H9 (cell line): Measurements from ENCODE around the gene AQP11. TPM values are rescaled to one million over a fixed set of nuclear protein-coding genes. Genes with fewer than 3 reads are reported as not detected.

Experiments used
- DNase-seq: peaks from one replicate; pipeline ENCODE4 v3.0.0-alpha.2; 2017
- H2AFZ ChIP-seq: one replicate; pipeline ENCODE4 v1.6.1; 2013; ENCODE audit warnings: mild to moderate bottlenecking, low read length, control low read depth, moderate library complexity
- H2AK5ac ChIP-seq: 2 replicates; pipeline ENCODE4 v1.6.1; 2013; ENCODE audit warnings: low read length, control low read depth, mixed read lengths; ENCODE audit not compliant: insufficient read length
- H2BK120ac ChIP-seq: one replicate; pipeline ENCODE4 v1.6.1; 2013; ENCODE audit warnings: low read depth, mild to moderate bottlenecking, low read length, control low read depth, inconsistent platforms; ENCODE audit not compliant: poor library complexity, severe bottlenecking
- H2BK12ac ChIP-seq: 2 replicates; pipeline ENCODE4 v1.6.1; 2013; ENCODE audit warnings: low read length, control low read depth, mixed read lengths, low read depth; ENCODE audit not compliant: insufficient read length
- H2BK15ac ChIP-seq: 2 replicates; pipeline ENCODE4 v1.6.1; 2013; ENCODE audit warnings: low read depth, low read length, control low read depth
- H2BK20ac ChIP-seq: one replicate; pipeline ENCODE4 v1.6.1; 2013; ENCODE audit warnings: low read depth, mild to moderate bottlenecking, low read length, control low read depth, inconsistent platforms; ENCODE audit not compliant: poor library complexity, severe bottlenecking
- H2BK5ac ChIP-seq: 2 replicates; pipeline ENCODE4 v1.6.1; 2013; ENCODE audit warnings: low read length, control low read depth, mixed read lengths; ENCODE audit not compliant: insufficient read length
- H3K14ac ChIP-seq: 2 replicates; pipeline ENCODE4 v1.6.1; 2013; ENCODE audit warnings: low read length, control low read depth; ENCODE audit not compliant: insufficient read depth
- H3K18ac ChIP-seq: 2 replicates; pipeline ENCODE4 v1.6.1; 2013; ENCODE audit warnings: low read depth, mild to moderate bottlenecking, mixed read lengths, low read length, control low read depth; ENCODE audit not compliant: insufficient read length
- H3K23ac ChIP-seq: 2 replicates; pipeline ENCODE4 v1.6.1; 2013; ENCODE audit warnings: low read length, control low read depth, mixed read lengths, low read depth; ENCODE audit not compliant: insufficient read length
- H3K23me2 ChIP-seq: 2 replicates; pipeline ENCODE4 v1.6.1; 2013; ENCODE audit warnings: low read depth, mild to moderate bottlenecking, mixed read lengths, low read length, control low read depth; ENCODE audit not compliant: insufficient read length, poor library complexity, severe bottlenecking
- H3K27ac ChIP-seq: 2 replicates; pipeline ENCODE4 v1.5.1; 2013; ENCODE audit warnings: low read length, control low read depth, mixed read lengths, low read depth; ENCODE audit not compliant: insufficient read length
- H3K27me3 ChIP-seq: 2 replicates; pipeline ENCODE4 v1.6.1; 2013; ENCODE audit warnings: low read length, control low read depth, inconsistent platforms; ENCODE audit not compliant: insufficient read depth
- H3K4ac ChIP-seq: 2 replicates; pipeline ENCODE4 v1.6.1; 2013; ENCODE audit warnings: low read depth, mild to moderate bottlenecking, control low read depth, inconsistent platforms, low read length, moderate library complexity
- H3K4me1 ChIP-seq: 2 replicates; pipeline ENCODE4 v1.6.1; 2013; ENCODE audit warnings: low read length, control low read depth, inconsistent platforms; ENCODE audit not compliant: insufficient read depth
- H3K4me2 ChIP-seq: 2 replicates; pipeline ENCODE4 v1.6.1; 2013; ENCODE audit warnings: low read length, control low read depth, mixed read lengths; ENCODE audit not compliant: insufficient read length, insufficient read depth
- H3K56ac ChIP-seq: 2 replicates; pipeline ENCODE4 v1.6.1; 2013; ENCODE audit warnings: low read depth, mild to moderate bottlenecking, mixed read lengths, low read length, control low read depth; ENCODE audit not compliant: insufficient read length
- H3K79me1 ChIP-seq: 2 replicates; pipeline ENCODE4 v1.6.1; 2013; ENCODE audit warnings: low read depth, mild to moderate bottlenecking, moderate library complexity, low read length, control low read depth, inconsistent platforms; ENCODE audit not compliant: insufficient read depth, poor library complexity, severe bottlenecking
- H3K79me2 ChIP-seq: 2 replicates; pipeline ENCODE4 v1.6.1; 2013; ENCODE audit warnings: low read length, control low read depth, inconsistent platforms; ENCODE audit not compliant: insufficient read depth
- H3K9ac ChIP-seq: 2 replicates; pipeline ENCODE4 v1.6.1; 2013; ENCODE audit warnings: low read length, control low read depth, mixed read lengths; ENCODE audit not compliant: insufficient read length; ENCODE audit errors: extremely low read depth
- H3K9me3 ChIP-seq: one replicate; pipeline ENCODE4 v1.6.1; 2013; ENCODE audit warnings: low read depth, low read length, inconsistent platforms; ENCODE audit not compliant: control insufficient read depth
- H3T11ph ChIP-seq: one replicate; pipeline ENCODE4 v1.6.1; 2013; ENCODE audit warnings: mild to moderate bottlenecking, low read length, control low read depth, inconsistent platforms
- H4K20me1 ChIP-seq: one replicate; pipeline ENCODE4 v1.6.1; 2013; ENCODE audit not compliant: control insufficient read depth, insufficient read length, insufficient read depth
- H4K5ac ChIP-seq: 2 replicates; pipeline ENCODE4 v1.6.1; 2013; ENCODE audit warnings: low read depth, mild to moderate bottlenecking, mixed read lengths, low read length, control low read depth; ENCODE audit not compliant: insufficient read length
- H4K8ac ChIP-seq: replicated peaks from 2 replicates; pipeline ENCODE4 v1.6.1; 2013; ENCODE audit warnings: low read length, control low read depth, mixed read lengths, low read depth; ENCODE audit not compliant: insufficient read length
- H4K91ac ChIP-seq: 2 replicates; pipeline ENCODE4 v1.6.1; 2013; ENCODE audit warnings: low read depth, mild to moderate bottlenecking, moderate library complexity, mixed read lengths, low read length, control low read depth; ENCODE audit not compliant: insufficient read length
- H3K27ac Mint-ChIP-seq, 3 experiments: 2 replicates in 2 of 3; 3 replicates in 1 of 3; pipeline ENCODE4 v1.8.0; 2020 to 2021; ENCODE audit warnings: mixed read lengths in 3 of 3, mild to moderate bottlenecking in 1 of 3, moderate library complexity in 1 of 3
- H3K27me3 Mint-ChIP-seq: 2 replicates; pipeline ENCODE4 v1.8.0; 2021; ENCODE audit warnings: low read depth, mild to moderate bottlenecking, moderate library complexity, mixed read lengths
- H3K36me3 Mint-ChIP-seq, 3 experiments: 2 replicates in 2 of 3; 3 replicates in 1 of 3; pipeline ENCODE4 v1.8.0; 2020 to 2021; ENCODE audit warnings: low read depth in 3 of 3, mixed read lengths in 3 of 3; ENCODE audit not compliant: insufficient read depth in 1 of 3
- H3K4me1 Mint-ChIP-seq, 2 experiments: 2 replicates each; pipeline ENCODE4 v1.8.0; 2020; ENCODE audit warnings: mixed read lengths in 2 of 2
- H3K4me3 Mint-ChIP-seq, 2 experiments: 2 replicates in 1 of 2; 3 replicates in 1 of 2; pipeline ENCODE4 v1.8.0; 2020 to 2021; ENCODE audit warnings: mild to moderate bottlenecking in 2 of 2, mixed read lengths in 2 of 2, moderate library complexity in 1 of 2
- H3K9me3 Mint-ChIP-seq, 2 experiments: 2 replicates in 1 of 2; 3 replicates in 1 of 2; pipeline ENCODE4 v1.8.0; 2020; ENCODE audit warnings: mild to moderate bottlenecking in 2 of 2, mixed read lengths in 2 of 2, moderate library complexity in 1 of 2
- WGBS: extraction: QIAGEN DNeasy Blood & Tissue Kit; methylation state at CpG from one replicate; pipeline ENCODE4 v1.1.7; 2013; ENCODE audit warnings: missing lambda C conversion rate, low lambda C conversion rate, mixed read lengths; ENCODE audit not compliant: insufficient read length; ENCODE audit errors: extremely low coverage; 5-methylcytosine and 5-hydroxymethylcytosine counted together
- total RNA-seq: library from RNA; stranded (reverse); gene quantifications from 2 replicates; pipeline ENCODE4 v1.2.1, GENCODE V29; 2021
- TF ChIP-seq, protein P1 (sequence below): fragments of 200-600 bp; sonication (generic); conservative IDR thresholded peaks from 3 replicates; pipeline ENCODE4 v1.8.0; 2021; ENCODE audit warnings: antibody characterized with exemption, mild to moderate bottlenecking

The AQP11 gene
- total RNA-seq, 1 experiment from 2014 or later = 1.1 TPM

DNA sequence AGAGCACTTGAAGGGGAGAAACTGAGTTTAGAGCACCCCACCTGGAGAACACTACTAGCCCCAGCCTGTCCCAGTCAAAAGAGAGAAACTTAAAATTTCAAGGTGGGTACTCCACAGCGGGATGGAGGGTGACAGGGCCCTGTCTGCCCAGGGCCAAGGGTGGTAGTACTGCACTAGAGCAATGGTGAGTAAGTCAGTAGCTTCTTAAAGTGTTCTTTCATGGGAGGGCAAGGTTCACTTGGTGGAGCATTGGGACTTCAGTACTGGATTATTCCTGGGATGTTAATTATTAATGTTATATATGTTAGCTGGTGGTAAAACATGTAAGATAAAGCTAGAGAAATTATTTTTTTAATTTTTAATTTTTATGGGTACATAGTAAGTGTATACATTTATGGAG lies 28.5 kb upstream of the AQP11 start:
- Histone ChIP-seq H3K9me3 (no peaks in the 10 kb centered on the region), H2BK5ac (no peak overlapping the region), H3K27ac (no peak overlapping the region), H3K23ac (no peak overlapping the region), H3K4me2 (no peak overlapping the region), H2BK120ac (no peak overlapping the region), H3K9ac (no peak overlapping the region), H3K56ac (no peak overlapping the region), H3K27me3 (no peaks in the 10 kb centered on the region), H2BK12ac (no peak overlapping the region), H2AK5ac (no peak overlapping the region), H3K79me1 (no peaks in the 10 kb centered on the region), H4K8ac (no peak overlapping the region), H4K20me1 (no peaks in the 10 kb centered on the region), H3K18ac (no peak overlapping the region), H2AFZ (no peak overlapping the region), H3T11ph (no peak overlapping the region), H2BK15ac (no peak overlapping the region), H4K91ac (no peak overlapping the region), H3K14ac (no peak overlapping the region), H3K79me2 (no peaks in the 10 kb centered on the region), H4K5ac (no peak overlapping the region), H3K4ac (no peak overlapping the region), H2BK20ac (no peak overlapping the region), H3K23me2 (no peaks in the 10 kb centered on the region), H3K4me1 (no peaks in the 10 kb centered on the region)
- H3K9me3 Mint-ChIP-seq = peaks cover 5% of the 10 kb centered on the region in 2 experiments; a peak in 3 of 5 replicates
- H3K4me1 Mint-ChIP-seq = no peaks in the 10 kb centered on the region
- no CpG with 5 or more reads among the region's 1 CpG for WGBS
- H3K27ac Mint-ChIP-seq = no peak overlapping the region
- DNase-seq = no peak
- H3K36me3 Mint-ChIP-seq = peaks cover 0 to 4% (median 0%) of the 10 kb centered on the region in 3 experiments; a peak in 2 of 7 replicates
- no peak overlapping the region for H3K4me3 Mint-ChIP-seq
- TF ChIP-seq, protein P1, sequence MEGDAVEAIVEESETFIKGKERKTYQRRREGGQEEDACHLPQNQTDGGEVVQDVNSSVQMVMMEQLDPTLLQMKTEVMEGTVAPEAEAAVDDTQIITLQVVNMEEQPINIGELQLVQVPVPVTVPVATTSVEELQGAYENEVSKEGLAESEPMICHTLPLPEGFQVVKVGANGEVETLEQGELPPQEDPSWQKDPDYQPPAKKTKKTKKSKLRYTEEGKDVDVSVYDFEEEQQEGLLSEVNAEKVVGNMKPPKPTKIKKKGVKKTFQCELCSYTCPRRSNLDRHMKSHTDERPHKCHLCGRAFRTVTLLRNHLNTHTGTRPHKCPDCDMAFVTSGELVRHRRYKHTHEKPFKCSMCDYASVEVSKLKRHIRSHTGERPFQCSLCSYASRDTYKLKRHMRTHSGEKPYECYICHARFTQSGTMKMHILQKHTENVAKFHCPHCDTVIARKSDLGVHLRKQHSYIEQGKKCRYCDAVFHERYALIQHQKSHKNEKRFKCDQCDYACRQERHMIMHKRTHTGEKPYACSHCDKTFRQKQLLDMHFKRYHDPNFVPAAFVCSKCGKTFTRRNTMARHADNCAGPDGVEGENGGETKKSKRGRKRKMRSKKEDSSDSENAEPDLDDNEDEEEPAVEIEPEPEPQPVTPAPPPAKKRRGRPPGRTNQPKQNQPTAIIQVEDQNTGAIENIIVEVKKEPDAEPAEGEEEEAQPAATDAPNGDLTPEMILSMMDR = no peak
- no peaks in the 10 kb centered on the region for H3K27me3 Mint-ChIP-seq
